ENCODE data around the gene SSH3.

SSH3 gene

DNA sequence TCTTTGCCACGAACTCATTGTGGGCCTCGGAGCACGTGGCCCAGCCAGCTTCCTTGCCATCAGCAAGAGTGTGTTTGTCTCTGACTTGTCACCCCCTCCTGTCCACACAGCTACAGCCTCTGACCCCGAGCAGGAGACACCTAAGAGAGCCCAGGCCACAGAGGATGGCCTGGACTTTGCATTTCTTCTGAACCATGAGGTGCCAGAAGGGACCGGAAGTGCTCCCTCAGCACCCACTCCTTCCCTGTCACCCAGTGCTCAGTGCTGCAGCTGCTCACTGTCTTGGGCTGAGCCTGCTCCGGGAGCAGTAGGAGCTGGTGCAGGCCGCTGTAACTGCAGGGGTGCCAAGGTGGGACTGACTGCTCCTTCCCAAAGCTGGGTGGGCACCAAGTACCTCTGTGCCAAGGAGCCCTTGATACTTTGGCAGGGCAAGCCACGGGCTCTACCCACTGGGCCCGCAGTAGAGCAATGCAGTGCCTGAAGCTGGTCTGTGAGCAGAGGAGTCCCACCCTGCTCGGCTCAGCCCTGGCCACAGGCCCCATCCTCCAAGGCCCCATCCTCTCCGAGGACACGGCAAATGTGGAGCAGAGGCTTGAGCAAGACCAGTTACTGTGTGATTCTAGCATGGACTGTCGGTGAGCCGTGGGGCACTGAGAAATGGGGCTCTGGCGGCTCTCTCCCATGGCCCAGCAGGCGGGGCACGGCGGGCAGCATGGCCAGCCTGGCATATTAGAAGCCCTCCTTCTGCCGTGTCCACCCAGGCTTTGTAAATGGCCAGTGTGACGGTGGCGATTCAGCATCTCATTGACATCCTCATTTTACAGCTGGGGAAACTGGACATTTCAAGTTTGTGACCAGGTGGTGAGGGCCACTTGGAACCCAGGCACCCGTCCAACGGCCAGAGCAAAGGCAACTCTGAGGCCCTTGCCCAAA is 30.7 kb upstream of the SSH3 start:
- peaks cover 97% of the 10 kb centered on the region for H3K79me2 ChIP-seq (ENCODE audit: insufficient read depth, low read length)
- no peaks in the 10 kb centered on the region for H4K20me1 ChIP-seq (ENCODE audit: low read depth, low read length)
- no peak for TF ChIP-seq EZH2phosphoT487 (conservative IDR thresholded peaks at IDR 0.05; ENCODE audit: low read length)
- TF ChIP-seq, protein P1, sequence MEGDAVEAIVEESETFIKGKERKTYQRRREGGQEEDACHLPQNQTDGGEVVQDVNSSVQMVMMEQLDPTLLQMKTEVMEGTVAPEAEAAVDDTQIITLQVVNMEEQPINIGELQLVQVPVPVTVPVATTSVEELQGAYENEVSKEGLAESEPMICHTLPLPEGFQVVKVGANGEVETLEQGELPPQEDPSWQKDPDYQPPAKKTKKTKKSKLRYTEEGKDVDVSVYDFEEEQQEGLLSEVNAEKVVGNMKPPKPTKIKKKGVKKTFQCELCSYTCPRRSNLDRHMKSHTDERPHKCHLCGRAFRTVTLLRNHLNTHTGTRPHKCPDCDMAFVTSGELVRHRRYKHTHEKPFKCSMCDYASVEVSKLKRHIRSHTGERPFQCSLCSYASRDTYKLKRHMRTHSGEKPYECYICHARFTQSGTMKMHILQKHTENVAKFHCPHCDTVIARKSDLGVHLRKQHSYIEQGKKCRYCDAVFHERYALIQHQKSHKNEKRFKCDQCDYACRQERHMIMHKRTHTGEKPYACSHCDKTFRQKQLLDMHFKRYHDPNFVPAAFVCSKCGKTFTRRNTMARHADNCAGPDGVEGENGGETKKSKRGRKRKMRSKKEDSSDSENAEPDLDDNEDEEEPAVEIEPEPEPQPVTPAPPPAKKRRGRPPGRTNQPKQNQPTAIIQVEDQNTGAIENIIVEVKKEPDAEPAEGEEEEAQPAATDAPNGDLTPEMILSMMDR (IDR thresholded peaks at IDR 0.05; ENCODE audit: insufficient read depth, low read length, poor library complexity, severe bottlenecking) = no peak
- no peaks in the 10 kb centered on the region for H3K27me3 ChIP-seq (ENCODE audit: low read length)
- H3K9me2 ChIP-seq (replicated peaks; ENCODE audit: insufficient read depth, low read length) = no peaks in the 10 kb centered on the region
- H3K9ac ChIP-seq (ENCODE audit: low read length) = peak overlapping the region; percentile 97
- H2AFZ ChIP-seq (ENCODE audit: low read depth, low read length, severe bottlenecking) = no peak overlapping the region
- peak overlapping the region; percentile 58 for H3K4me2 ChIP-seq (ENCODE audit: low read depth, low read length, poor library complexity, severe bottlenecking)
- H3K4me3 ChIP-seq (ENCODE audit: insufficient read depth, low read length, poor library complexity, severe bottlenecking) = no peak overlapping the region
- peak overlapping the region; percentile 93 for H3K27ac ChIP-seq (ENCODE audit: low read depth, low read length)
- H3K9me3 ChIP-seq (ENCODE audit: insufficient read depth, low read length) = no peaks in the 10 kb centered on the region
- H3F3A ChIP-seq (ENCODE audit: insufficient read depth) = peaks cover 40% of the 10 kb centered on the region
- H3K36me3 ChIP-seq (ENCODE audit: low read length) = no peaks in the 10 kb centered on the region

DNA sequence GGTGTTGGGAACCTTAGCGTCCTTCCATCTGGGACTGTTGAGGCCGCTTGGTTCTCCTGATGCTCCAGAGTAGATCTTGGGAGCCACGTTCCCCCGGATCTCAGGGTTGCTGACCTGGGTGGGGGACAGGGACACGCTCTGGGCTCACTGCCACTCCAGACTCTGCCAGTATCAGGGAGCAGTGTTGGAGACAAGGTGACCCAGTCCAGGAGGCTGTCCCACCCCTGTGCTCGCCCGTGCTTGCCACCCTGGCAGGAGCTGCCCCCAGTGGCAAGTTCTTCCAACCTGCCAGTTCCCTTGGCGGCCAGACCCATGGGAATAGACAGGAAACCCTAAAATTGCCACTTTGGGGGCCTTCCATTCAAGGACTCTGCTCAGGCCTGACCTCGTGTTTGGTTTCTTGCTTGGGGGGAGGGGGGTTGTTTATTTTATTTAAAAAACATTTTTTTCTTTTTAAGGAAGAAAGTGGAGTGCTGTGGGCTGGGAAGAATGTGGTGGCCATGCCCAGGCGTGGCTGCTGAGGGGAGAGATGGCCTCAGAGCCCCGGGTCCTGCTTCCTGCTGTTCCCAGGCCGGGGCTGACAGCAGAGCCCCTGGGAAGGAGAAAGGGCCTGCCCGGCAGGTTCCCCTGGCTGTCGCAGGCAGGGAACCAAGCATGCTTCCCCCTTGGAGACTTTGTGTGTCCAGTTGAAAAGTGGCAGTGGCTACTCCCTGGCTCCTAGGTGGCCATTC is 29.9 kb upstream of the SSH3 start:
- Histone ChIP-seq H3K27me3 (ENCODE audit: low read length) (no peaks in the 10 kb centered on the region), H3K36me3 (ENCODE audit: low read length) (no peaks in the 10 kb centered on the region), H3K9ac (ENCODE audit: low read length) (0 out of 2 replicates have a peak overlapping the region, but pooled peaks have one; percentile 97), H3K27ac (ENCODE audit: low read depth, low read length) (peak overlapping the region; percentile 93), H3F3A (ENCODE audit: insufficient read depth) (peaks cover 32% of the 10 kb centered on the region), H3K4me3 (ENCODE audit: insufficient read depth, low read length, poor library complexity, severe bottlenecking) (no peak overlapping the region), H3K4me2 (ENCODE audit: low read depth, low read length, poor library complexity, severe bottlenecking) (peak overlapping the region; percentile 58), H4K20me1 (ENCODE audit: low read depth, low read length) (no peaks in the 10 kb centered on the region), H2AFZ (ENCODE audit: low read depth, low read length, severe bottlenecking) (no peak overlapping the region), H3K9me2 (replicated peaks; ENCODE audit: insufficient read depth, low read length) (no peaks in the 10 kb centered on the region), H3K79me2 (ENCODE audit: insufficient read depth, low read length) (peaks cover 96% of the 10 kb centered on the region), H3K9me3 (ENCODE audit: insufficient read depth, low read length) (no peaks in the 10 kb centered on the region)
- TF ChIP-seq, protein P1 (IDR thresholded peaks at IDR 0.05; ENCODE audit: insufficient read depth, low read length, poor library complexity, severe bottlenecking) = no peak
- no peak for TF ChIP-seq EZH2phosphoT487 (conservative IDR thresholded peaks at IDR 0.05; ENCODE audit: low read length)

DNA sequence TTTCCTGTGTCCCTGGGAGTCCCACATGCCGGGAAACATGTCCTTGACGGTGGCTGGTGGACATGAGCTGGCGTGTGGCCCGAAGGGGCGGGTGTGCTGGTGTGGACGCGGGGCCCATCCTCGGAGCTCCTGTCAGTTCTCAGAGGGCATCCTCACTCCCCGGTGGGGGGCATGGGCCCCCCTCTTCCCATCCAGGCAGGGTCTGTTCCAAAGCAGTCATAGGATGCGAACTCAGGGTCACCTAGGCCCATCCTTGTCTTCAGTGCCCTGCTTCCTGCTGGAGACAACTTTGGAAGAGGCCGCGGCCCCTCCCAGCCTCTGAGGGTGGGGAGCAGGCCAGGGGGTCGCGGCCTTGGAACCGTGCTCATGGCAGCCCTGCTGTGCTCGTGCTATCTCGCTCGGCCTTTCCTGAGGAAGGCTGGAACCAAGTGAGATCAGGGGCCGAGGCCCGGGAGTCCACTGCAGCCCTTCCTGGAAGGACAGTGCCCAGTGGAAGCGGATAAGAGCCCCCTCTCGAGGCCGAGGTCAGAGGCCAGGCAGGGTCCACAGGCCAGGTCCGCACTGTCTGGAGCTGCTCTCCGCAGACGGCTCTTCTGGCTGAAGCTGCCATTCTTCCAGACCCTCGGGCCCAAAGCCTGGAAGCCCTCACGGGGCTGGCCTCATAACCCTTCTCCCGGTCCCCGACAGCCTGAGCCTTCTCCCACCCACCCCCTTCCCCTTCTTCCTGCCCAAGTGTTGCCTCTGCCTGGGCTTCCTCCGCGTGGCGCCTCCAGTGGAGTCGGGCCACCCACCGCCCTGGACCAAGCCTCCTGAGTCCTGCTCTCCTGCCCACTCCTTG is 28.3 kb upstream of the SSH3 start:
- Histone ChIP-seq H3K9me2 (replicated peaks; ENCODE audit: insufficient read depth, low read length) (no peaks in the 10 kb centered on the region), H3K27ac (ENCODE audit: low read depth, low read length) (peak overlapping the region; percentile 97), H3K4me3 (ENCODE audit: insufficient read depth, low read length, poor library complexity, severe bottlenecking) (no peak overlapping the region), H2AFZ (ENCODE audit: low read depth, low read length, severe bottlenecking) (no peak overlapping the region), H3F3A (ENCODE audit: insufficient read depth) (peaks cover 27% of the 10 kb centered on the region), H3K4me2 (ENCODE audit: low read depth, low read length, poor library complexity, severe bottlenecking) (no peak overlapping the region), H3K9ac (ENCODE audit: low read length) (no peak overlapping the region), H3K27me3 (ENCODE audit: low read length) (no peaks in the 10 kb centered on the region), H3K79me2 (ENCODE audit: insufficient read depth, low read length) (peaks cover 92% of the 10 kb centered on the region), H4K20me1 (ENCODE audit: low read depth, low read length) (no peaks in the 10 kb centered on the region), H3K36me3 (ENCODE audit: low read length) (peaks cover 3% of the 10 kb centered on the region; the same call in 1 of the 2 replicates), H3K9me3 (ENCODE audit: insufficient read depth, low read length) (no peaks in the 10 kb centered on the region)
- TF ChIP-seq, protein P1 (IDR thresholded peaks at IDR 0.05; ENCODE audit: insufficient read depth, low read length, poor library complexity, severe bottlenecking) = no peak
- TF ChIP-seq EZH2phosphoT487 (conservative IDR thresholded peaks at IDR 0.05; ENCODE audit: low read length) = no peak

All from SU-DHL-6 (cell line).